Occipital lobe (tissue), 2 donors: Measurements from ENCODE around the gene RAD51B. TPM values are rescaled to one million over a fixed set of nuclear protein-coding genes. Genes with fewer than 3 reads are reported as not detected.
"Not testable (repeated sequence)": the region's sequence is repeated elsewhere in the genome, so short reads cannot be mapped to it uniquely, and the experiment has no call there.

ENCODE experiments used
- DNase-seq: peaks from one replicate; lab custom pipeline; 2025; lab: John Stamatoyannopoulos, UW
- total RNA-seq: library from RNA; depleted of rRNA; stranded (reverse); fragments of >200 nt; gene quantifications from one replicate; pipeline ENCODE4 v1.2.3, GENCODE V29; 2014

RAD51B gene
- total RNA-seq, 1 donor from 2014 or later, result 9.8 TPM

GRCh38 chr14:68662392-68662791, 842.8 kb downstream of the RAD51B start:
- no peak for DNase-seq

GRCh38 chr14:68662826-68663225, 843.2 kb downstream of the RAD51B start:
- not testable (repeated sequence) for DNase-seq

GRCh38 chr14:68663385-68664076, 844.0 kb downstream of the RAD51B start:
- no peak for DNase-seq

GRCh38 chr14:68664225-68664681, 844.7 kb downstream of the RAD51B start:
- no peak for DNase-seq

- DNase-seq, result no peak
Observed at GRCh38 chr14:68665131-68665530, 845.6 kb downstream of the RAD51B start.

- no peak for DNase-seq
Observed at GRCh38 chr14:68665792-68666204, 846.2 kb downstream of the RAD51B start.

GRCh38 chr14:68666236-68666635, 846.7 kb downstream of the RAD51B start:
- no peak for DNase-seq

GRCh38 chr14:68666899-68667298, 847.3 kb downstream of the RAD51B start:
- no peak for DNase-seq

- DNase-seq, result no peak
Observed at GRCh38 chr14:68667313-68667791, 847.8 kb downstream of the RAD51B start.

GRCh38 chr14:68668028-68668427, 848.4 kb downstream of the RAD51B start:
- DNase-seq, result no peak

- DNase-seq, result no peak
Observed at GRCh38 chr14:68668531-68668930, 849.0 kb downstream of the RAD51B start.

GRCh38 chr14:68669111-68669511, 849.5 kb downstream of the RAD51B start:
- no peak for DNase-seq

GRCh38 chr14:68669603-68670358, 850.2 kb downstream of the RAD51B start:
- no peak for DNase-seq

- DNase-seq, result no peak
Observed at GRCh38 chr14:68670359-68670715, 850.8 kb downstream of the RAD51B start.

GRCh38 chr14:68671909-68672308, 852.3 kb downstream of the RAD51B start:
- no peak for DNase-seq

- DNase-seq, result no peak
Observed at GRCh38 chr14:68672609-68673285, 853.2 kb downstream of the RAD51B start.

GRCh38 chr14:68673464-68673863, 853.9 kb downstream of the RAD51B start:
- DNase-seq, result no peak

GRCh38 chr14:68674538-68675232, 855.1 kb downstream of the RAD51B start:
- DNase-seq, result no peak

- DNase-seq, result no peak
Observed at GRCh38 chr14:68675233-68675577, 855.6 kb downstream of the RAD51B start.

- DNase-seq, result no peak
Observed at GRCh38 chr14:68676511-68676943, 856.9 kb downstream of the RAD51B start.

GRCh38 chr14:68677476-68677875, 857.9 kb downstream of the RAD51B start:
- no peak for DNase-seq

GRCh38 chr14:68677901-68678300, 858.3 kb downstream of the RAD51B start:
- no peak for DNase-seq
